ENCODE results near the gene CTLA4. TPM values are rescaled to one million over a fixed set of nuclear protein-coding genes. Genes with fewer than 3 reads are reported as not detected.

The CTLA4 gene
- total RNA-seq, 1 experiment from 2014 or later: not detected

- no TSS peak for BruUV-seq (replicated peaks)
- Mint-ChIP-seq H3K9me3 (ENCODE audit: unreplicated experiment) (no peaks in the 10 kb centered on the region), H3K27me3 (ENCODE audit: insufficient read depth, unreplicated experiment) (peaks cover 47% of the 10 kb centered on the region), H3K27ac (ENCODE audit: low read depth, unreplicated experiment) (no peak overlapping the region), H3K4me3 (ENCODE audit: unreplicated experiment) (no peak overlapping the region), H3K4me1 (ENCODE audit: insufficient read depth, unreplicated experiment) (no peaks in the 10 kb centered on the region), H3K36me3 (ENCODE audit: insufficient read depth, unreplicated experiment) (no peaks in the 10 kb centered on the region)
- POLR2A ChIA-PET: no interaction called here
- intact Hi-C loops (cut with micrococcal nuclease): no loop called here
- DNase-seq (ENCODE audit: unreplicated experiment): no peak
- CTCF ChIA-PET: interaction anchor here (0.6 to 1.0 kb wide), 2 partner anchors 13 to 596 kb away, joined by 3 to 4 read pairs; no protein-coding TSS in a partner anchor
- TF ChIP-seq CTCF (IDR thresholded peaks at IDR 0.05; ENCODE audit: unreplicated experiment): no peak
Measured at GRCh38 chr2:203870941-203871340, 3.4 kb downstream of the CTLA4 start.

- H3K4me1 Mint-ChIP-seq (ENCODE audit: insufficient read depth, unreplicated experiment): no peaks in the 10 kb centered on the region
- no TSS peak for BruUV-seq (replicated peaks)
- H3K36me3 Mint-ChIP-seq (ENCODE audit: insufficient read depth, unreplicated experiment): no peaks in the 10 kb centered on the region
- no peak overlapping the region for H3K27ac Mint-ChIP-seq (ENCODE audit: low read depth, unreplicated experiment)
- ChIA-PET CTCF (interaction anchor here (0.6 to 1.5 kb wide), 3 partner anchors 14 to 597 kb away, joined by 3 to 4 read pairs (median 4); no protein-coding TSS in a partner anchor), POLR2A (no interaction called here)
- no peaks in the 10 kb centered on the region for H3K9me3 Mint-ChIP-seq (ENCODE audit: unreplicated experiment)
- H3K4me3 Mint-ChIP-seq (ENCODE audit: unreplicated experiment): no peak overlapping the region
- no peak for DNase-seq (ENCODE audit: unreplicated experiment)
- intact Hi-C loops (cut with micrococcal nuclease): no loop called here
- H3K27me3 Mint-ChIP-seq (ENCODE audit: insufficient read depth, unreplicated experiment): peaks cover 41% of the 10 kb centered on the region
- no peak for TF ChIP-seq CTCF (IDR thresholded peaks at IDR 0.05; ENCODE audit: unreplicated experiment)
Measured at GRCh38 chr2:203871371-203871983, 3.9 kb downstream of the CTLA4 start.

GRCh38 chr2:203873461-203873860 lies 5.9 kb downstream of the CTLA4 start:
- Mint-ChIP-seq H3K4me1 (ENCODE audit: insufficient read depth, unreplicated experiment) (no peaks in the 10 kb centered on the region), H3K27ac (ENCODE audit: low read depth, unreplicated experiment) (no peak overlapping the region), H3K4me3 (ENCODE audit: unreplicated experiment) (no peak overlapping the region), H3K36me3 (ENCODE audit: insufficient read depth, unreplicated experiment) (no peaks in the 10 kb centered on the region), H3K9me3 (ENCODE audit: unreplicated experiment) (no peaks in the 10 kb centered on the region), H3K27me3 (ENCODE audit: insufficient read depth, unreplicated experiment) (peaks cover 33% of the 10 kb centered on the region)
- ChIA-PET POLR2A (no interaction called here), CTCF (interaction anchor here (1.2 kb wide), 1 partner anchor 58 kb away, joined by 4 read pairs; no protein-coding TSS in a partner anchor)
- BruUV-seq (replicated peaks): no TSS peak
- no peak for TF ChIP-seq CTCF (IDR thresholded peaks at IDR 0.05; ENCODE audit: unreplicated experiment)
- intact Hi-C loops (cut with micrococcal nuclease): no loop called here
- no peak for DNase-seq (ENCODE audit: unreplicated experiment)

- POLR2A ChIA-PET: no interaction called here
- DNase-seq (ENCODE audit: unreplicated experiment): peak; percentile 28
- Mint-ChIP-seq H3K9me3 (ENCODE audit: unreplicated experiment) (no peaks in the 10 kb centered on the region), H3K27me3 (ENCODE audit: insufficient read depth, unreplicated experiment) (peaks cover 33% of the 10 kb centered on the region), H3K4me1 (ENCODE audit: insufficient read depth, unreplicated experiment) (no peaks in the 10 kb centered on the region), H3K4me3 (ENCODE audit: unreplicated experiment) (no peak overlapping the region), H3K36me3 (ENCODE audit: insufficient read depth, unreplicated experiment) (no peaks in the 10 kb centered on the region), H3K27ac (ENCODE audit: low read depth, unreplicated experiment) (no peak overlapping the region)
- no TSS peak for BruUV-seq (replicated peaks)
- TF ChIP-seq CTCF (IDR thresholded peaks at IDR 0.05; ENCODE audit: unreplicated experiment): no peak
- CTCF ChIA-PET: interaction anchor here (0.6 to 1.2 kb wide), 2 partner anchors 35 to 59 kb away, joined by 3 to 4 read pairs; no protein-coding TSS in a partner anchor
- intact Hi-C loops (cut with micrococcal nuclease): no loop called here
Measured at GRCh38 chr2:203873921-203874631, 6.5 kb downstream of the CTLA4 start.

Measured in MCF 10A (cell line).